Renal cortical epithelial cell (primary cell): ENCODE results near the gene POLD1. TPM values are rescaled to one million over a fixed set of nuclear protein-coding genes. Genes with fewer than 3 reads are reported as not detected.
"Not testable (repeated sequence)": the region's sequence is repeated elsewhere in the genome, so short reads cannot be mapped to it uniquely, and the experiment has no call there.

Experiments used
- DNase-seq: peaks from one replicate; pipeline ENCODE4 v3.0.0-alpha.2; 2011; ENCODE audit warnings: low read depth
- total RNA-seq: library from RNA; depleted of rRNA; stranded (reverse); fragments of >200 nt; gene quantifications from 2 replicates; pipeline ENCODE4 v1.2.3, GENCODE V29; 2014

POLD1 gene
- total RNA-seq, 1 donor from 2014 or later, result 23.9 TPM

GRCh38 chr19:50435627-50436026 lies 51.5 kb downstream of the POLD1 start:
- DNase-seq, result no peak

GRCh38 chr19:50437862-50438449 lies 53.8 kb downstream of the POLD1 start:
- DNase-seq, result no peak

- not testable (repeated sequence) for DNase-seq
Measured at GRCh38 chr19:50439130-50439529, 55.0 kb downstream of the POLD1 start.

GRCh38 chr19:50444059-50444458 lies 59.9 kb downstream of the POLD1 start:
- no peak for DNase-seq

GRCh38 chr19:50447053-50447452 lies 62.9 kb downstream of the POLD1 start:
- no peak for DNase-seq

- no peak for DNase-seq
Measured at GRCh38 chr19:50447750-50448149, 63.6 kb downstream of the POLD1 start.

- peak; percentile 46 for DNase-seq
Measured at GRCh38 chr19:50449236-50449899, 65.2 kb downstream of the POLD1 start.

- no peak for DNase-seq
Measured at GRCh38 chr19:50450369-50451222, 66.4 kb downstream of the POLD1 start.

- no peak for DNase-seq
Measured at GRCh38 chr19:50451223-50451534, 67.0 kb downstream of the POLD1 start.

GRCh38 chr19:50453243-50453642 lies 69.1 kb downstream of the POLD1 start:
- no peak for DNase-seq

- DNase-seq, result no peak
Measured at GRCh38 chr19:50455992-50456391, 71.8 kb downstream of the POLD1 start.

- DNase-seq, result no peak
Measured at GRCh38 chr19:50457300-50457699, 73.2 kb downstream of the POLD1 start.

- no peak for DNase-seq
Measured at GRCh38 chr19:50458396-50459066, 74.4 kb downstream of the POLD1 start.

GRCh38 chr19:50459067-50459456 lies 74.9 kb downstream of the POLD1 start:
- DNase-seq, result no peak

- no peak for DNase-seq
Measured at GRCh38 chr19:50459638-50460037, 75.5 kb downstream of the POLD1 start.

GRCh38 chr19:50460161-50460765 lies 76.1 kb downstream of the POLD1 start:
- DNase-seq, result peak; percentile 92

- peak; percentile 49 for DNase-seq
Measured at GRCh38 chr19:50461066-50461875, 77.1 kb downstream of the POLD1 start.

- no peak for DNase-seq
Measured at GRCh38 chr19:50462970-50463369, 78.8 kb downstream of the POLD1 start.

GRCh38 chr19:50464348-50464747 lies 80.2 kb downstream of the POLD1 start:
- DNase-seq, result no peak

GRCh38 chr19:50465000-50465399 lies 80.9 kb downstream of the POLD1 start:
- no peak for DNase-seq
